SK-N-SH (cell line): ENCODE data around the gene PHOSPHO1.

Experiments
- CHD2 ChIP-seq: fragments of 150-350 bp; IDR thresholded peaks from 2 replicates; pipeline ENCODE4 v1.6.1; 2018; ENCODE audit warnings: low read length; ENCODE audit not compliant: partially characterized antibody
- CTCF ChIP-seq: fragments of 200-600 bp; sonication (generic); IDR thresholded peaks from 2 replicates; pipeline ENCODE4 v1.6.1; 2017; ENCODE audit warnings: antibody characterized with exemption, mild to moderate bottlenecking, moderate library complexity
- EP300 ChIP-seq, 2 experiments: IDR thresholded peaks; 2 replicates each; pipeline versions ENCODE4 v1.4.0 to v1.6.1; 2012; ENCODE audit warnings: borderline replicate concordance in 1 of 2, low read depth in 1 of 2, low read length in 1 of 2
- EZH2phosphoT487 ChIP-seq: fragments of 200-600 bp; sonication (generic); IDR thresholded peaks from 2 replicates; pipeline ENCODE4 v1.6.1; 2017; ENCODE audit warnings: low read depth, mixed run types, mild to moderate bottlenecking, antibody characterized with exemption, moderate library complexity, borderline replicate concordance
- GABPA ChIP-seq: IDR thresholded peaks from 2 replicates; pipeline ENCODE4 v1.4.0; 2012; ENCODE audit warnings: low read depth, mild to moderate bottlenecking
- MEF2A ChIP-seq: IDR thresholded peaks from 2 replicates; pipeline ENCODE4 v1.4.0; 2012; ENCODE audit warnings: low read depth, borderline replicate concordance
- POLR2AphosphoS5 ChIP-seq: IDR thresholded peaks from 2 replicates; pipeline ENCODE4 v1.6.1; 2012; ENCODE audit warnings: low read depth, low read length
- RCOR1 ChIP-seq: fragments of 150-350 bp; IDR thresholded peaks from 2 replicates; pipeline ENCODE4 v1.6.1; 2017; ENCODE audit warnings: antibody characterized with exemption, low read length
- REST ChIP-seq: IDR thresholded peaks from 2 replicates; pipeline ENCODE4 v1.6.1; 2012; ENCODE audit warnings: mild to moderate bottlenecking, low read depth, low read length, moderate library complexity
- USF1 ChIP-seq: IDR thresholded peaks from 2 replicates; pipeline ENCODE4 v1.4.0; 2012; ENCODE audit warnings: low read depth, borderline replicate concordance
- TF ChIP-seq, protein P1 (sequence below): fragments of 150-350 bp; IDR thresholded peaks from 2 replicates; pipeline ENCODE4 v1.6.1; 2016; ENCODE audit warnings: mild to moderate bottlenecking, low read depth, low read length

- TF ChIP-seq RCOR1 (no peak), REST (no peak), EP300 (IDR thresholded peaks at IDR 0.05; ENCODE audit: borderline replicate concordance in 1 of 2, low read depth in 1 of 2, low read length in 1 of 2) (no peak), POLR2AphosphoS5 (no peak), CTCF (no peak), EZH2phosphoT487 (no peak), USF1 (no peak), CHD2 (no peak), GABPA (no peak), MEF2A (no peak)
- TF ChIP-seq, protein P1, sequence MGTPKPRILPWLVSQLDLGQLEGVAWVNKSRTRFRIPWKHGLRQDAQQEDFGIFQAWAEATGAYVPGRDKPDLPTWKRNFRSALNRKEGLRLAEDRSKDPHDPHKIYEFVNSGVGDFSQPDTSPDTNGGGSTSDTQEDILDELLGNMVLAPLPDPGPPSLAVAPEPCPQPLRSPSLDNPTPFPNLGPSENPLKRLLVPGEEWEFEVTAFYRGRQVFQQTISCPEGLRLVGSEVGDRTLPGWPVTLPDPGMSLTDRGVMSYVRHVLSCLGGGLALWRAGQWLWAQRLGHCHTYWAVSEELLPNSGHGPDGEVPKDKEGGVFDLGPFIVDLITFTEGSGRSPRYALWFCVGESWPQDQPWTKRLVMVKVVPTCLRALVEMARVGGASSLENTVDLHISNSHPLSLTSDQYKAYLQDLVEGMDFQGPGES, result no peak
Measured at GRCh38 chr17:49225554-49226236, 4.9 kb downstream of the PHOSPHO1 start.
